ENCODE results near the gene MYNN.
"Not testable (repeated sequence)": the region's sequence is repeated elsewhere in the genome, so short reads cannot be mapped to it uniquely, and the experiment has no call there.

Gene MYNN

DNA sequence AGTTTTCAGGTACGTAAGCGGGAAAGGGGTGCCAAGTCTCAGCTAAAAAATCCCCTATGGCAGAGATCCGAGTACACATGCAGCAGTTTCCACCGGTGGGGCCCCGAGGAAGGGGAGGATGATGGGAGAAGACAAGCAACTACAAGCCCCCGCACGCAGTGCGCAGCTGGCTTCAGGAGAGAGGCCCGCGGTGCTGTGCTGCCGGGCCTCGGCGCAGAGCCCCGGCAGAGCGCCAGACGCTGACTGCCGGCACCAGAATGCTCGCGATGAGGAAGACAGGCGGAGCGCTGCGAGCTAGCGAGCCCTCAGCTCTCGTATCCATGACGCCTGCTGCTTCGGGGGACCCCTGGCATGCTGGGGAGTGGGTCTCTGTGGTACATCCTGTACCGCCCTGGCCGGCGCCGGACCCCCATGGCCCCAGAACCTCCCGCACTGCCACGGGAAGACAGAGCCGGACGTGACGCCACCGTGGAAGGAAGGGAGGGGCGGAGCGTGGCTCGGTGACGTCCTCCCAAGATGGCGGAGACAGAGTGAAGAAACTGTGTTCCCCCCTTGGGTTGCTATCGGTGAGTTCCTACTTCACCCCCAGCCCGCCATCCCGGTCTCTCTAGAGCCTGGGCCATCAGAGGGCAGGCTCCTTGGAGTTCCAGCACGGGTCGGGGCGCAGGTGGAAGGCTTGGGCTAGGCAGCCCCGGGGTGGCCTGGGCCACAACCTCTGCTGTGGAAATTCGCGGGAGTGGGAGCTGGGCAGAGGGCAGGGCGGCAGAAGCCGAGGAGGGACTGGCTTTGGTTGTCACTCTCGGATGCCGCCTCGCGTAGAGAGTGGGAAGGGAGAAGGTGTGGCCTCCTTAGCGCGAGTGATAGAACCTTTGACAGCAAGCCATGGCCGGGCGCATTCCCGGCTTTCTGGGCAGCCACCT, at the start of gene MYNN:
Gene MYNN, plus strand, starts transcription at position 500 of the 920 bp plus-strand sequence. CDS start 900 bp downstream, outside the sequence.
- DNase-seq = peak; percentile 66 to 85 (median 82)

DNA sequence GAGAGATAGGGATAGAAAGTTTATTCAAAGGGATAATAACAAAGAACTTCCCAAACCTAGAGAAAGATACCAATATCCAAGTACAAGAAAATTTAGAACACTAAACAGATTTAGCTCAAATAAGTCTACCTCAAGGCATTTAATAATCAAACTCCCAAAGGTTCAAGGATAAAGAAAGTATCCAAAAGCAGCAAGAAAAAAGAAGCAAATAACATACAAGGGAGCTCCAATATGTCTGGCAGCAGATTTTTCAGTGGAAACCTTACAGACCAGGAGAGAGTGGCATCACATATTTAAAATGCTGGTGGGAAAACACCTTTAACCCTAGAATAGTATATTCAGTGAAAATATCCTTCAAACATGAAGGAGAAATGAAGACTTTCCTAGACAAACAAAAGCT, 41.3 kb upstream of the MYNN start:
- DNase-seq = not testable (repeated sequence)

DNA sequence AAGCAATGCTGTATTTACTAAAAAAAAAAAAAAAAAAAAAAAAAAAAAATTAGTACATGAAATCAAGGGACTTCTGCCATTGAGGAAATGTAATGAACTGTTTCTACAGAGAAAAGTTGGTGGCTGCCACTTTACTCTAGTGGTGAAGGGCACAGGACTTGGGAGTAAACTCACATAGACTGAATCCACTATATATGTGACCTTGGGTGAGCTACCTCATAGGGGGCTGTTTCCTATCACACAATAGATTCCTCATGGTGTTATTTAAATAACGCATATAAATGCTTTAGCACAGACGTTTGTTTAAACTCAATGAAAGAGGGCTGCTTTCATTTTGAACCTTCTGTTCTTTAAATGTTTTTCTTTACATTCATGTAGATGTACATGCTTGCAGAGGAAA, 34.1 kb upstream of the MYNN start:
- no peak for DNase-seq

DNA sequence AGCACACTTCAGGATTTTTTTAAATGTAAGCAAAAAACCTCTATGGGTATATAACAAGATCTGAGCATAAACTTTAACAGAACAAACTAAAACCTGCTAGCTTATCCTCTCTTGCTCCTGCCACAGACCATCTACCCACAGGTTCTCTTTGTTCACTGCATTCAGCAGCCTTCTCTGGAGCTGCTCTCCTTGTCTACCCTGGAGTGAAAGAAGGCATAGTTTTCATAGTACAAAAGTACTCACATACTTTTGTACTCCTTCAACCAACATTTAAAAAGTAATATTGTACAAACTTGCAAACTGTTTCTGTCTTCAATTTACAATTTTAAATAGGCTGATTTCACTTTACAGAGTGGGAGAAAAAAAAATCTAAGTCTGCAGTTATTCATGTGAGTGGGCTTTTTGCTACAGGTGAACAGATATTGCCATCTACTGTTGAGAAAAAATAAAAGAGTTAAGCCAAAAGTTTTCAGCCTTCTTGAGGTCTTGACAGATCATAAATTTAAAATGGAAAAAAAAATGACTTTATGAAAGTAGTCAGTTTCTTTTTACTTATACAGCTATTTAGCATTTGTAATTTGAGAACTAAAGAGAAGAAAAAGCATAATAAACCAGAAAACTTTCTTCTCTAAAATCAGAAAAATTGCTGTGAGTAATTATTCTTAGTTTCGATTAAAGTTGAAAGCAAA, 28.7 kb upstream of the MYNN start:
- no peak for DNase-seq

DNA sequence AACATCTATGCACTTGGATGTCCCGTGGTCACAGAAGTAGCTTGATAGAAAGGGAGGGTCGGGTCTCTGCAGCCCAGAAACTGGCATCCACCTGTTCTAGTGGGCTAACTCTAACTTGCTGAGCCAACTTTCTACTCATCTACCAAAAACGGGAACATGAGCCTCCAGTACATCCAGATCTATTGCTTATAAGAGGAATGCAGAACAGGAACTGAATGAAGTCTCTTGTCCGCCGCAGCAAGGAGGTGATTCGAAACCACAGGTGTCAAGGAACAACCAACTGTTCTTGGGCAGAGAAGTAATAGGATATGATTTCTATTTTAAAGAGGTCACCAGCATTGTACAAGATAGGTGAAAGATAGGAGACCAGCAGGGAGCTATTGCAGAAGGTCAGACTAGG, 26.3 kb upstream of the MYNN start:
- no peak for DNase-seq

DNA sequence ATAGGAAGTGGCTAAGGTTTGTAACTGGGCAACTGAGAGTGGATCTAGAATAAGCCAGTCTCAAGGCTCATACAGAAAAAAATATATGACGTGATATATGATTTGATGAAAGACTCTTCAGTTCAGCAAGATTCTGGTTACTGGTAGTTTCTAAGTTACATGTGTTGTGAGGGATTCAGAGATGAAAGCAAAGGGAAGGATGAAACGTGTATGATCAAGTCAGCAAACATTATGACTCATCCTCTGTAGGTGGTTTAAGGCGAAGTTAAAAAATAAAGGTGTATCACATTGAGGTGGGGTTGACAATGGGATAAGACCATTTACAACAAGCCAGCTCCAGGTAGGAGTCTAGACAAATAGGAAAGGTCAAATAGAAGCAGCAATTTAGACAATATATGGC, 24.5 kb upstream of the MYNN start:
- no peak for DNase-seq

DNA sequence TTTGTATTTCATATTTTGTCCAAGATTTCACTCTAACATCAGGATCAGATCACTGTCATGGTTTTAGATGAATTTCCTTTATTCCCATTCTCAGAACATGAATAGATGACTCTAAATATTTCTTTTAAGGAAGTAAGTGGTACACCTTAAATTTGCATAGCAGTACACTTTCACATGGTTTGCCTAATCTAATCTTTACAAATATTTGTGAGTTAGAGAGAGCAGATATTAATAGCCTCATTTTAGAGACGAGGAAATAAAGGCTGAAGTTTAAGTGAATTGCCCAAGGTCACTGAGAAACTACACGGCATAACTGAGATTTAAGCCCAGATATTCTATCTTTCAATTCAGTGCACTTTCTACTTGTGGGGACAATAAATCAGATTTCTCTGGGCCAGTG, 22.5 kb upstream of the MYNN start:
- no peak for DNase-seq

DNA sequence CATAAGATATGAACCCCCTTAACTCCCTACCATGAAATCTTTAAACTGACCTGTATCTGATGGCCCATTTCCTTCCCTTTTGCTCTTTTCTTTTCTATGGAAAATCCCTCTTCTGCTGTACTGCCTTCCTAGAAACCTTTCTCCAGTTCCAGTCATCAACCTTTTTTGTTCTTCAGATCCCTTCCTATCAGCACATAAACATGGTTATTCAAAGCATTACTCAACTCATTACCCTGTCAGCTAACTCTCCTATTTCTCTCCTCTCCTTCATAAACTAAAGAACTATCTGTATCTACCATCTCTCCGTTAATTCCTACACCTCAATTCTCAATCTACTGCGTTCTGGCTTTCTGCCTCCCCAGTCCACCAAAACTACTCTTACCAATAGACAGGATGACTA, 21.3 kb upstream of the MYNN start:
- DNase-seq = no peak

DNA sequence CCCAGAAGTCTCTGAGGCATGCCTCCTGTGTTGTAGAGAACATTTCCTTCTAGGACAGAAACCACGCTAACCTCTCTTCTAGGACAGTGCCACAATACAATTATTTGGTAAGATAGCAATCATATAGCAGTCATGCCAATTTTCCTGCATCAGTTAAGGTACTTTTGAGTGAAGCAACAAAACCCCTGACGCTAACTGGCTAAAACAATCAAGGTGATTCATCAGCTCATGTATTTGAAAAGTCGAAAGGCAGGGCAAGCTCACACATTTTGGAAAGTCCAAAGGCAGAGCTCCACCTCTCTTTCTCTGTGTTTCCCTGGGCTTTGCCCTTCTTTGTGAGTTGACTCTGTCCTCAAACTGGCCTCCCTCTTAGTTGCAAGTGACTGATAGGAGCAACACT, 18.5 kb upstream of the MYNN start:
- DNase-seq = no peak

DNA sequence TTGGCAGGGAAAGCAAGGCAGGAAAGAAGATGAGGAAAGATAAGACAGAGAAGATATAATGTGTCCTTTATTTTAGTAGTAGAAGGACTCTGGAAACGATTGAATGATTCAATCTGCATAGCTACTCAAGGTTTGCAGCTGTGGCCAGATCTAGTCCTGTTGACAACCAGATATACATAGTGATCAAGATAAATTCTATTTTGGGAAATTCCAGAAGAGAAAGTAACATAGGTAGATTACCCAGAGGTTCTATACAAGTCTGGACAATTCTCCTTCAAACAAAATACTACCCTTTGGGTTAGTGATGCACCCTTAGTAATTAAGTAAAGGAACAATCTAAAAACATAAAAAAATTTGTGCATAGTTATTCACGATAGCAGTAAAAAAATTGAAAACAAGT, 17.7 kb upstream of the MYNN start:
- no peak for DNase-seq

DNA sequence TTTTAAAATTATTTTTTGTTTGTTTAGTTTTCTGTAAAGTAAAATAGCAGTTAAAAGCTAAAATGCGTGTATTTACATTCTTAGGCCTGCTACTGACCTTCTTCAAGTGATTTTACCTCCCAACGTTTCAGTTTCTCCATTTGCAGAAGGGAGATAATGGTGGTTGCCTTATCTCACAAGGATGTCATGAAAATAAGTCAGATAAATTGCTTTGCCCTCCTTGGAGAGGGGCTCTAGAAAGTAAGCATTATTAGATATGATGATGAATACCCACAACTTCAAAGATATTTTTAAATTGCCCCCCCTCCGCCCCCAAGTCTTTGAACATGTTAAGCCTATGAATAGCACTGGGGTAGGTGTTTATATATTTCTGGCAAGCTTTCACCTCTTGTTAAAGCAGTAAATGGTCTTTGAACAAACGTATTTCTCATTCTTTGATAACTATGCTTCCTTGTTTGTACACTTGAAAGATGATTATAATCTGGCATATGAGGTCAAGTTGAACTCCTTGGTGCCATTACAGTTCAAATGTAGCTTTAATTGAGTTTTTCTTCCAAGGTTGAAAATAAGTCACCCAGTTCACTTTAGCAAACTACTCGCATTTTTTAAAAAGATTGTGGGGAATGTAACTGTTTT, 14.7 kb upstream of the MYNN start:
- no peak for DNase-seq

DNA sequence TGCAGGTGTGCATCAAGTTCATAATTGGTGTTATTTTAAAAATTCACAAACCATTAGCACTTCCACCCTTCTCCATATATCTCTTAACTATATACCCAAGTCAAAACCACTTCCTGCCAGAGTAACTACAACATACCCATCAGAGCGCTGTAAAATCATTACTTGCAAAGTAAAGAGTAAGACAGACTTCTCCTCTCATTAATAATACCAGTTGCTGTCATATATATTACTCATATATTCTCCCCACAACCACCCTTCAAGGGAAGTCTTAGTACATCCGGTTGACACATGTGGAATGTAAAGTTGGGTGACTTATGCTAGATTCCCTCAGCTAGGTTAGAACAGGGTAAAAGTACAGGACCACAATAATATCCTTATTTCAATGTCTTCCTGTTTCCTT, 13.9 kb upstream of the MYNN start:
- DNase-seq = no peak

DNA sequence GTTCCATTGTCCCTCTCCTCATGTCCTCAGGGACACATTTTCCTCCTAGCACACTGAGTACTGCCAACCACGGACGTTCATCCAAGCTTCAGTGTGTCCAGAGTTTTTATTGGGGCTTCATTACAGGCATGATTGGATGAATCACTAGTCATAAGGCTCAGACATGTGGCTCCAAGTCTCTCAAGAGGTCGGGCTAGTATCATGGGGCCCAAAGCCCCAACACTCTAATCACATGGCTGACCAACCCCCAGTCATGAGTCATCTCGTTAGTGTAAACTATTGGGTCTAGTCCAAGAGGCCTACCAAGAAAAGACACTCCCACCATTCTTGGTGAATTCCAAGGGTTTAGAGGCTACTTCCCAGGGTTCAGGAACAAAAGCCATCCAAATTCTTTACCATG, 12.7 kb upstream of the MYNN start:
- no peak for DNase-seq

DNA sequence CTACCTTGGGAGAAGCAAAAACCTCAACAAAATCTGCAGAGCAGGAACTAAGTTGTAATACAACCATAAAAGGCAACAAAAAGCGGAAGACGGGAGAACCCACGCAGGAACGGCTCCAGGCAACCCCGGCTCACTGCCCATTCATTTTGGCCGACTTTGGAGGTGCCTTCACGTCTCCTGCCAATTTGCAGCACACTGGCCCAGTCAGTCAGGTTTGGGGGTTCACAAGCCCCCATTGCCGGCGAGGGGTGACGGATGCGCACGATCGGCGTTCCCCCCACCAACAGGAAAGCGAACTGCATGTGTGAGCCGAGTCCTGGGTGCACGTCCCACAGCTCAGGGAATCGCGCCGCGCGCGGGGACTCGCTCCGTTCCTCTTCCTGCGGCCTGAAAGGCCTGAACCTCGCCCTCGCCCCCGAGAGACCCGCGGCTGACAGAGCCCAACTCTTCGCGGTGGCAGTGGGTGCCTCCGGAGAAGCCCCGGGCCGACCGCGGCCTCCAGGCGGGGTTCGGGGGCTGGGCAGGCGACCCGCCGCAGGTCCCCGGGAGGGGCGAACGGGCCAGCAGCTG, 8.8 kb upstream of the MYNN start:
- DNase-seq = peak; percentile 33 to 57 (median 43)

DNA sequence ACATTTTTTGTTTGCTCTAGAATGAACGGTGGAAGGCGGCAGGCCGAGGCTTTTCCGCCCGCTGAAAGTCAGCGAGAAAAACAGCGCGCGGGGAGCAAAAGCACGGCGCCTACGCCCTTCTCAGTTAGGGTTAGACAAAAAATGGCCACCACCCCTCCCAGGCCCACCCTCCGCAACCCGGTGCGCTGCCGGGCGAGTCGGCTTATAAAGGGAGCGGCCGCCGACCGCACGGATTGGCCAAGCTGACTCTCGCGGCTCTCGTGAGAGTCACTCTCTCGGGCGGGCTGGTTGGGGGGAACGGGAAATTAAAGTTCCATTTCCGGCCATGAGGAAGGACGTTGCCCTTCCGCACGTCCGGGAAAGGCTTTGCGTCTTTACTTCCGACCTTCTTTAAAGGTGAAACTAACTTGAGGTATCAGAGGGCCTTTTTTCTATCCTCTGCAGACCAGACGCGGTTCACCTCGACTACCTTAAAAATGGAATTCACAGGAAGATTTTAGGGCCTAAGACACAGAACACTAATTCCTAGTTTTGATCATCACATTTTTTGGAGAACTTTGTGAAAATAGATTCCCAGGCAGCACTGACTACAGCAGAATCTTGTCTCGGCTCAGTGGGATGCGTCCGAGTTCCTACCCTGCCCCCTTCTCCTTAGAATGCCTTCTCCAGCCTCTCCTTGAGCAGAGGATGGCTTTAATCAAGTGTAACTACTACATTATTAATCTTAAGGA, 8.1 kb upstream of the MYNN start, which contains the start of gene TERC:
Gene TERC, minus strand, starts transcription at position 179 of the 731 bp plus-strand sequence.
- peak; percentile 84 to 90 (median 88) for DNase-seq

DNA sequence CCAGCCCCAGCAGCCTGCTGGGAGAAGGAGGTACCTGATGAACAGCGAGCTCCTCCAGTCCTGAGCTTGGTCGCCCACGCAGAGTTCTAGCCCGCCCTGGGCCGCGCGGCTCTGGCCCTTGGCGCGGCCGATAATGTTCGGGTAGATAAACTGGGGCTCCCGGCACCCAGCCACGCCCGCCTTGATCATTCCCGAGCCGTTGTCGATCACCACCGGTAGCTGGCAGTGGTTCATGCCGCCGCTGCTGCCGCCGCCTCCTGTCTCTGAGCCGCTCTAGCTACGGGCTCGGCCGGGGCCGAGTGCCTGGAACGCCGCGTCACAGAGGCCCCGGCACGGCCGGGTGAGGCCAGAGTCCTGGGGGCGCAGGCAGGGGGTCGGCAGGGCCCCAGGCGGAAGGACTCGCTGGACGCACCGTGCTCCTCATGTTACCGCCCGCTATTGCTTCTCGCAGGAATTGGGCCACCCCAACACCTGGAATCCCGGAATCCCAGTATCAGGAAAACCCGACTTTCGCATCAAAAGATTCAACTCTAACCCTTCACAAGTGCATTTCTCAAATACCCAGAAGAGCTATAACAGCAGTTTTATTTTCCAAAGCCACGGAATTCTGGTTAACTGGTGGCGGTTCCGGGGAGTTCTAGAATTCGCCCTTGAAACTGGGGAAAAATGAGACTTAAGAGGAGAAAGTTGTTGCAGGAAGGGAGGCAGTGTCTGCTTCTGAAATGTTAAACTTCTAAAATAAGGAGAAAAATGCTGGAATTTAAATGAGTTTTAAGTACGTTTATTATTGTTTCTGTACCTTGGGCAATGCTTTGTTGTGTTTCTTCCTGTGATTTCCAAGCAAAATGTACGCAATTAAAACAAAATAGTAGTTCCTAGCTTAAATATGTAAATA, 3.7 kb upstream of the MYNN start, which contains the start of gene ACTRT3:
Gene ACTRT3, minus strand, starts transcription at position 275 of the 895 bp plus-strand sequence. Its CDS starts 41 bp downstream, at position 234.
- peak; percentile 24 to 38 (median 26) for DNase-seq

DNA sequence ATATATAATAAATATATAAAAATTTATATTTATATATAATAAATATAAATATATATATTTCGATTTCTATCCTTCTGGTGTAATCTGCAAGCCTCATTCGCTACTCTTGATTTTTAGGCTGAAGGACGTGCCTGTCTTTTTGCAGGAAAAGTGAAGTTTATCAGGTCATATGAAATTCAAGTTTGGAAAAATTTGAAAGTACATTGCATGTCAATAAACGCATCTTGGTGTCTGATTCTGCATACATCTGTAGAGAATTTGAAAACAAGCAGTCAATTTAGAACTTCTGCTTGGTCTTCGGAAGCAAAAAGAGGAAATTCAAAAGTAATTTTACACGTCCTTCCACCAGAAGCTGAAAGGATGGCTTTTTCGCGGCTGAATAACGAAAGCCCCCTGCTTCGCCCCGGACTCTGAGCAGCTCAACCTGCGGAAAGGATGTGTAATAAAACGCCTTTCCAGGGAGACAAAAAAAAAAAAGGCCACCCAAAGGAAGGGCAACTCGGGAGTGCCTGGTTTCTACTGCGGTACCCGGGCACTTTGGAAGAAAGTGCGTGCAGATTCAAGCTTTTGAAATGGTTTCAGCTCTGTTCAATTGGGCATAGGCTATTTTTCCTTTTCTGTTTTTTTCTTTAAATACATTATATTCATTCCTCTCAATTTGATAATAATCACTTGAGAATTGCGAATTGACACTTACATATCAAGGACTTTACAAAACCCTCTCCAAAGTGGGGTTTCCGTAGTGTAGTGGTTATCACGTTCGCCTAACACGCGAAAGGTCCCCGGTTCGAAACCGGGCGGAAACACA, 1.5 kb upstream of the MYNN start:
- DNase-seq = peak; percentile 2 to 34 (median 10)

DNA sequence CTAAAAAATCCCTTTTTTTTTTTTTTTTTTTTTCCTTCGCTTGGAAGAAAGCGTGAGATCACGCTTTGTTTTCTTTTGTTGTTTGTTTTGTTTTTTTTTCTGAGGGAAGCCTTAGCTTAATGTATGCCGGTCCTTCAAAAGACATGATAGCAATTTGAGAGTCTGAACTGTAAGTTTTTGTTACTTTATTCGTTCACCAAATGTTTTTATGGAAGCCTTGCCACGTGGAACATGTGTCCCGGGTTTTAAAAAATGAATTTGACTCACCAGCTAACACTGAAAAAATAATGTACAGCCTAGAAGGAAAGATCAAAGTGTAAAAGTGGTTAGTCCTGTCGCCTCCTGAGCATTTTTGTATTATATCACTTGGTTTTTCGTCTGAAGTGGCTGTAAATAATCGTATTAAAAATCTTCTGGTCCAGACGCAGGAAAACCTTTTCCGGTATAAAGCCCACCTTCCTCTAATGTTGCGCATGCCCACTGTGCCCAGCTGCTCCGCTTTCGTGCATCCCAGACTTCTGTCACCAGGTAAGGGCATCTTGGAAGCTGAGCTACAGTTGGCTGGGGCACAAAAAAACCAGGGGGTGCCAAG, 795 bp upstream of the MYNN start:
- peak in 2 of 4 experiments; percentile 35 to 54 for DNase-seq

DNA sequence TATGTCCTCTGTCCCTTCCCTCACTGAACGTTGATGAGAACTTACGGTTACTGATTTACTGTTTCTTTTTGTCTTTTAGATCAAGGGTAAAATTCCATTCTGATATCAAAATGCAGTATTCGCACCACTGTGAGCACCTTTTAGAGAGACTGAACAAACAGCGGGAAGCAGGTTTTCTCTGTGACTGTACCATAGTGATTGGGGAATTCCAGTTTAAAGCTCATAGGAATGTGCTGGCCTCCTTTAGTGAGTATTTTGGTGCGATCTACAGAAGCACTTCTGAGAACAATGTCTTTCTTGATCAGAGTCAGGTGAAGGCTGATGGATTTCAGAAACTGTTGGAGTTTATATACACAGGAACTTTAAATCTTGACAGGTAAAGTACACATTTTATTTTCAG, 990 bp downstream of the MYNN start:
- DNase-seq = no peak

DNA sequence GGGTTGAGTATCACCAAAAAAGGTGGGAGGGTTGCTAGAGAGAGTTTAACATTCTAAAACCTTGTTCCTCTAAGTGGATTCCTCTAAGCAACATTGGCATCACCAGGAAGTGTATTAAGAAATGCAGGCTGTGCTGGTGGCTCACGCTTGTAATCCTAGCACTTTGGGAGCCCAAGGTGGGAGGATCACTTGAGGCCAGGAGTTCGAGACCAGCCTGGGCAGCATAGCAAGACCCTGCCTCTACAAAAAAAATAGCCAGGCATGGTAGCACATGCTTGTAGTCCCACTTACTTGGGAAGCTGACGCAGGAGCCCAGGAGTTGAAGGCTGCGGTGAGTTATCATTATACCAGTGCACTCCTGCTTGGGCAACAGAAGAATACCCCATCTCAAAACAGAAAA, 4.6 kb downstream of the MYNN start:
- DNase-seq = no peak
